GM12892 (cell line): ENCODE results near the gene ARFGAP2.

Experiments used
- POLR2A ChIP-seq: IDR thresholded peaks from 2 replicates; pipeline ENCODE4 v1.6.1; 2011; ENCODE audit warnings: low read depth, low read length, control low read depth
- POLR2AphosphoS5 ChIP-seq: IDR thresholded peaks from 2 replicates; pipeline ENCODE4 v1.6.1; 2011; ENCODE audit warnings: low read depth, low read length, control low read depth
- TAF1 ChIP-seq: IDR thresholded peaks from 2 replicates; pipeline ENCODE4 v1.6.1; 2011; ENCODE audit warnings: low read depth, mild to moderate bottlenecking, control low read depth, low read length, borderline replicate concordance

DNA sequence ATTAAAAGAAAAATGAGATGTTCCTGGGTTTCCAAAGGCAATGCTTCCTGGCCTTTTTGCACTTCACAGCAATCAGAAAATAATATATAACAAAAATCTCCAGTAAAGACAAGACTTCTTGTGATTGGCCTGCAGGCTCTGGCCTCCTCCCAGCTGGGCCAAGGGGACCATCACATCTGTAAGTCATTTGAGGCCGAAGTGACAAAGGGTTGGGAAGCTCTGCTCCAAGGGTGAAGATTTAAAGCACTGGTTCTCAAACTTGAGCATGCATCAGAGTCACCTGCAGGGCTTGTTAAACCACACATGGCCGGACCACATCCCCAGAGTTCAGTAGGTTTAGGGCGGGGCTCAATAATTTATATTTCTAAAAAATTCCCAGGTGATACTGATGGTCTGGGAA is 32.1 kb downstream of the ARFGAP2 start:
- TF ChIP-seq POLR2AphosphoS5 (no peak), POLR2A (no peak), TAF1 (no peak)
